ENCODE measurements around the gene DLX4. TPM values are rescaled to one million over a fixed set of nuclear protein-coding genes. Genes with fewer than 3 reads are reported as not detected.

The DLX4 gene
- total and polyA plus RNA-seq, 9 donors, result 0.10 TPM; not detected in 8

GRCh38 chr17:49970498-49970897 lies 1.5 kb downstream of the DLX4 start:
- intact Hi-C loops (cut with DNase I), result no loop called here
- no peak for DNase-seq
- Histone ChIP-seq H3K27me3 (peaks cover 18% of the 10 kb centered on the region), H3K36me3 (no peaks in the 10 kb centered on the region), H3K9me3 (no peaks in the 10 kb centered on the region), H3K27ac (no peak overlapping the region), H3K4me3 (no peak overlapping the region), H3K4me1 (ENCODE audit: insufficient read depth) (peaks cover 16% of the 10 kb centered on the region)
- 71 to 90% (median 89%) methylated on average over 3 of the region's 3 CpGs for WGBS, 3 donors
- TF ChIP-seq, protein P1, sequence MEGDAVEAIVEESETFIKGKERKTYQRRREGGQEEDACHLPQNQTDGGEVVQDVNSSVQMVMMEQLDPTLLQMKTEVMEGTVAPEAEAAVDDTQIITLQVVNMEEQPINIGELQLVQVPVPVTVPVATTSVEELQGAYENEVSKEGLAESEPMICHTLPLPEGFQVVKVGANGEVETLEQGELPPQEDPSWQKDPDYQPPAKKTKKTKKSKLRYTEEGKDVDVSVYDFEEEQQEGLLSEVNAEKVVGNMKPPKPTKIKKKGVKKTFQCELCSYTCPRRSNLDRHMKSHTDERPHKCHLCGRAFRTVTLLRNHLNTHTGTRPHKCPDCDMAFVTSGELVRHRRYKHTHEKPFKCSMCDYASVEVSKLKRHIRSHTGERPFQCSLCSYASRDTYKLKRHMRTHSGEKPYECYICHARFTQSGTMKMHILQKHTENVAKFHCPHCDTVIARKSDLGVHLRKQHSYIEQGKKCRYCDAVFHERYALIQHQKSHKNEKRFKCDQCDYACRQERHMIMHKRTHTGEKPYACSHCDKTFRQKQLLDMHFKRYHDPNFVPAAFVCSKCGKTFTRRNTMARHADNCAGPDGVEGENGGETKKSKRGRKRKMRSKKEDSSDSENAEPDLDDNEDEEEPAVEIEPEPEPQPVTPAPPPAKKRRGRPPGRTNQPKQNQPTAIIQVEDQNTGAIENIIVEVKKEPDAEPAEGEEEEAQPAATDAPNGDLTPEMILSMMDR (IDR thresholded peaks at IDR 0.05), result no peak
- TF ChIP-seq POLR2A (IDR thresholded peaks at IDR 0.05) (no peak), EP300 (IDR thresholded peaks at IDR 0.05) (no peak)

GRCh38 chr17:49971199-49971847 lies 2.3 kb downstream of the DLX4 start:
- DNase-seq, result no peak
- peaks cover 16% of the 10 kb centered on the region for H3K4me1 ChIP-seq (ENCODE audit: insufficient read depth)
- no peak overlapping the region for H3K27ac ChIP-seq
- no peak overlapping the region for H3K4me3 ChIP-seq
- H3K36me3 ChIP-seq, result no peaks in the 10 kb centered on the region
- H3K27me3 ChIP-seq, result peaks cover 18% of the 10 kb centered on the region
- intact Hi-C loops (cut with DNase I), result no loop called here
- TF ChIP-seq, protein P1 (IDR thresholded peaks at IDR 0.05), result no peak
- no peak for TF ChIP-seq POLR2A (IDR thresholded peaks at IDR 0.05)
- TF ChIP-seq EP300 (IDR thresholded peaks at IDR 0.05), result no peak
- WGBS, 3 donors, result 13 to 20% (median 17%) methylated on average over 35 of the region's 35 CpGs
- no peaks in the 10 kb centered on the region for H3K9me3 ChIP-seq

DNA sequence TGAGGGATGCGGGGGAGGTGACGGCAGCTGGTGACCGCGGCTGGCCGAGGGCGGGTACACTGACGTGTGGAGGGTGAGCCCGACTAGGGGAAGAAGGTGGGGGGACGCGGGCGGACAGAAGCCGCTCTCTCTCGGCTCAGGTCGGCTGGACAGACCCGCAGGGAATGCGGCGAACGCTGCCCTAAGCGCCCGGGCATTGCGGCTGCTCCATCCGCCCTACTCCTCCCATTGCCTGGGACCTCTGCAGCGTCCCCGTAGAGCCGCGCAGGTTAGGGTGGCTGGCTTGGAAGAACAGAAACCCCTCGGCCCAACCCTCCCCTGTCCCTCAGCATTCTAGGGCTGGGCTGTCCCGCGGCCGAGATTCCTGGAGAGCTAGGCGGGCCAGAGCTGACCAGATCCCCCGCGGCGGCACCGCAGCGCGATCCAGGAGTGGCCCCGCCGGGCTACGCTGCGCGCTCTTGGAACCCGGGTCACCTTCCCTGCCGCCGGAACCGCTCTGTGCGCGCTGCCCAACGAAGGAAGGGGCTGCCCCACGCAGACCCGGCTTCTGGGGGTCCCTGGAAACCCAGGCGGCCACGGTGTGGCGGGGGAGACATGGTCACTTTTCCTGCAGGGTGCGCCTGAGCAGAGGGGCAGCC lies 3.0 kb downstream of the DLX4 start:
- peak in 1 of 5 donors; percentile 61 for DNase-seq
- intact Hi-C loops (cut with DNase I), result no loop called here
- Histone ChIP-seq H3K4me3 (no peak overlapping the region), H3K27ac (no peak overlapping the region), H3K4me1 (ENCODE audit: insufficient read depth) (peaks cover 16% of the 10 kb centered on the region), H3K9me3 (no peaks in the 10 kb centered on the region), H3K36me3 (no peaks in the 10 kb centered on the region), H3K27me3 (peaks cover 18% of the 10 kb centered on the region)
- 1% methylated on average over 53 to 55 of the region's 55 CpGs for WGBS, 3 donors
- no peak for TF ChIP-seq POLR2A (IDR thresholded peaks at IDR 0.05)
- TF ChIP-seq, protein P1 (IDR thresholded peaks at IDR 0.05), result no peak
- no peak for TF ChIP-seq EP300 (IDR thresholded peaks at IDR 0.05)

DNA sequence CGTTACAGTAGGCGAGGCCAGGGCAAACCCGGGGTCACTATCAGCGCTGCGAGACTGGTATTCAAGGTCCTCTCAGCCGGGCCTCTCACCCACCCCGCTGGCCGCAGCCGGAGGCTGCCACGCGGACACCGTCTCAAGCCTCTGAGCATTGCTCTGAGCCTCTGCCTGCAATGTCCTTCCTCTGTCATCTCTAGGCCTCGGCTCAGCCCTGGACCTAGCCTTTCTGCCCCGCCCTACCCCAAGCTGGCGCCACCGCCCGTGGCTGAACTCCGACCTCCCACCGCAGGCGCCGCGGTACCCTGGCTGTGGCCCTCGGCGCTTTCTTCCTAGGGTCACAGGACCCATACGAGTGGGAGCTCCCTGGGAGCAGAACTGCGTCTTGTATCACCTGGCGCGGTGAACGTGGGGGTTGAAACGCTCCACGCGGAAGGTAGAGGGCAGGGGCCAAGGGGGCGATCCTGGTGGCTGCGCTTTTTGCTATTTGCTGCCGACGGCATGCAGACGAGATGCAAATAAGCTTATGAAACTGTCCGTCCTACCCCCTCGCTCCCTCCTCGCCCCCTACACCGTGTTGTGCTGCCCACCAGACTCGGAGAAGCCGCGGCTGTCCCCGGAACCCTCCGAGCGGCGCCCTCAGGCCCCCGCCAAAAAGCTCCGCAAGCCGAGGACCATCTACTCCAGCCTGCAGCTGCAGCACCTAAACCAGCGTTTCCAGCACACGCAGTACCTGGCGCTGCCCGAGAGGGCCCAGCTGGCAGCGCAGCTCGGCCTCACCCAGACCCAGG lies 3.7 kb downstream of the DLX4 start:
- Histone ChIP-seq H3K4me3 (no peak overlapping the region), H3K27me3 (peaks cover 16% of the 10 kb centered on the region), H3K9me3 (no peaks in the 10 kb centered on the region), H3K4me1 (ENCODE audit: insufficient read depth) (peaks cover 16% of the 10 kb centered on the region), H3K27ac (no peak overlapping the region), H3K36me3 (no peaks in the 10 kb centered on the region)
- TF ChIP-seq EP300 (IDR thresholded peaks at IDR 0.05) (no peak), POLR2A (IDR thresholded peaks at IDR 0.05) (no peak)
- TF ChIP-seq, protein P1 (IDR thresholded peaks at IDR 0.05), result no peak
- intact Hi-C loops (cut with DNase I), result no loop called here
- 5 to 8% (median 8%) methylated on average over 51 to 57 of the region's 57 CpGs for WGBS, 3 donors
- DNase-seq, result no peak
